Activated CD4-positive, alpha-beta T cell treated with anti-CD3 and anti-CD28 coated beads for 1 hour (primary cell): ENCODE results near the gene CCSAP.
"Not testable (repeated sequence)": the region's sequence is repeated elsewhere in the genome, so short reads cannot be mapped to it uniquely, and the experiment has no call there.

Source experiments
- DNase-seq: peaks from one replicate; pipeline ENCODE4 v3.0.0-alpha.2; 2020

CCSAP gene

GRCh38 chr1:229364207-229365065 lies 21.6 kb upstream of the CCSAP start:
- DNase-seq = no peak

DNA sequence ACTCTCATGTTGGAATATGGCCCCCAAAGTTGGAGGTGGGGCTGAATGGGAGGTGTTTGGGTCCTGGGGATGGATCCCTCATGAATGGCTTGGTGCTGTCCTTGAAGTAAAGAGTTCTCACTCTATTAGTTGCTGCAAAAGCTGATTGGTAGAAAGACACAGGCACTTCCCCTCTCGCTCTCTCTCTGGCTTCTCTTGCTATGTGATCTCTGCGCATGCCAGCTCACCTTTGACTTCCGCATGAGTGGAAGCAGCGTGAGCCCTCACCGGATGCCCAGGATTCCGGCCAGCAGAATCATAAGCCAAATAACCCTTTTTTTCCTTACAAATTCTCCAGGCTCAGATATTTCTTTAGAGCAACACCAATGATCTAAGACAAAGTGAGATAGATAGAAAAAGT lies 20.9 kb upstream of the CCSAP start:
- DNase-seq = no peak

GRCh38 chr1:229360420-229360819 lies 17.6 kb upstream of the CCSAP start:
- no peak for DNase-seq

DNA sequence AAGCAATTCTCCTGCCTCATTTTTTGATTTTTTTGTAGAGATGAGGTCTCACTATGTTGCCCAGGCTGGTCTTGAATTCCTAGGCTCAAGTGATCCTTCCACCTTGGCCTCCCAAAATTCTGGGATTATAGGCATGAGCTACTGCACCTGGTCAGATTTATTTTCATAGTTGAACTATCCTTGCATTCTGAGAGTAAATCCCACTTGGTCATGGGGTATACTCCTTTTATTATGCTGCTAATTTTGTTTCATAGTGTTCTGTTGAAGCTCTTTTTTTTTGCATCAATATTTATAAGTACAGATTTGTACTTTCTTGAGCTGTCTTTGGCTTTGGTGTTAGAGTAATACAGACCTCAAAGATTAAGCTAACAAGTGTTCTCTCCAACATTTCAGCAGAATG lies 12.8 kb upstream of the CCSAP start:
- no peak for DNase-seq

- DNase-seq = no peak
Observed at GRCh38 chr1:229354226-229354625, 11.4 kb upstream of the CCSAP start.

DNA sequence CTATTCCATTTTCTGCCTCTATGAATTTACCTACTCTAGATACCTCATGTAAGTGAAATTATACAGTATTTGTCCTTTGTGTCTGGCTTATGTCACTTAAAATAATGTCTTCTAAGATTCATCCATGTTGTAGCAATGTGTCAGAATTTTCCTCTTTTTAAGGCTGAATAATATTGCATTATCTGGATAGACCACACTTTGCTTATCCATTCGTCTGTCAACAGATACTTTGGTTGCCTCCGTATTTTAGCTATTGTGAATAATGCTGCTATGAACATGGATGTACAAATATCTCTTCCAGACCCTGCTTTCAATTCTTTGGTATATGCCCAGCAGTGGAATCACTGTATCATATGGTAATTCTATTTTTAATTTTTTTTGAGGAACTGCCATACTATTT lies 10.1 kb upstream of the CCSAP start:
- no peak for DNase-seq

- no peak for DNase-seq
Observed at GRCh38 chr1:229349463-229350385, 6.9 kb upstream of the CCSAP start.

DNA sequence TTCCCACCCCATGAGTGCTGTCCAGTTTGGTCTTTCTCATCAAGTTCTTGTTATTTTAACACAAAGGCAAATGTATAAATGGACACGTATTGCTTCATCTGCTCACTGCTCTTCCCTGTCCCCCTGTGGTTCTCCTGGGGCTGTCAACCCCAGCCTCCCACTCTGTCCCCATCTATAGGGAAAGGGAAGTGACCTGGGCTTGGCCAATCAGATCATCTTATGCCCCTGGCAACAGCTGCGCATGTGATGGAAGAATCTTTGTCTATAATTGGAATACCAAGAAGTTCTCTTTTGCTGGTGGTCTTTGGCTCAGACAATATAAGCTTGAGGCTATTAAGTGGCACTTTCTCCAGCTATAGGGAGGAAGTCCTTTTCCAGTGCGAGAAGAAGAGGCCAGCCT lies 4.7 kb upstream of the CCSAP start:
- DNase-seq = no peak

DNA sequence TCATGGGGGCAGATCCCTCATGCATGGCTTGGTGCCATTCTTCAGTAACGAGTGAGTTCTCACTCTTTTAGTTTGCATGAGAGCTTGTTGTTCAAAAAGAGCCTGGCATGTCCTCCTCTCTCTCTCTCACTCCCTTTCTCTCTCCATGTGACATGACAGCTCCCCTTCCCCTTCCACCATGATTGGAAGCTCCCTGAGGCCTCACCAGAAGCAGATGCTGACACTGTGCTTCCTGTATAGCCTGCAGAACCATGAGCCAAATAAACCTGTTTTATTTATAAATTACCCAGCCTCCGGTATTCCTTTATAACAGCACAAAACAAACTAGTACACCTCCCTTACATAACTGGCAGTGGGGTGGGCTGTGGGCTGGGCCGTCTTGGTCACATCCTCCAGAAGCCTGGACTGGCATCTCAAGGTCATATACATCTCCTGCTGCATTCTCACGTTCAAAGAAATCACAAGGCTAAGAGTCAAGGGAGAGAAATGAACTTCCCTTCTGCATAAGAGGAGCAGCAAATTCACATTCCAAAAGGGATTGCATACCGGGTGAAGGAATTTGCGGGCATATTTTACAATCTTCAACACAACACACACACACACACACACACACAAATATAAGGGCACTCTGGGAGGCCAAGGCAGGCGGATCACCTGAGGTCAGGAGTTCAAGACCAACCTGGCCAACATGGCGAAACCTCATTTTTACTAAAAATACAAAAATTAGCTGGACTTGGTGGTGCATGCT lies 2.3 kb upstream of the CCSAP start:
- no peak for DNase-seq

DNA sequence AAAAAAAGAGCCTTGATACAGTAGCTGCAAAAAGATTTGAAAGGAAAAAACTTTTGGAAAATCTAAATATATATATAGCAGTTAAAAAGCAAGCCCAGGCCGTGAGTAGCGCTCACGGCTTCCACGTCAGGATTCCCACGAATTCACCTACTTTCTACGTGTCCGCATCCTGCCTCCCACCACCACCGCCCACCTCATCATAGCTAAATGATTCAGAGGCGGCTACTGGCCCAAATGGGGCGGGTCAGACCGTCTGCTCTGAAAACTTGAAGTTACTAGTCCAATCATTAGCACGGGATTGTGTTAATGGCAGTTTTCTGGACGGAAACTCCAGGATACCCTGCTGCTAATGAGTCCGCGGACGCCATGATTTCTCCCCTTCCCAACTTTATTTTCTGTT lies 1.3 kb upstream of the CCSAP start:
- no peak for DNase-seq

DNA sequence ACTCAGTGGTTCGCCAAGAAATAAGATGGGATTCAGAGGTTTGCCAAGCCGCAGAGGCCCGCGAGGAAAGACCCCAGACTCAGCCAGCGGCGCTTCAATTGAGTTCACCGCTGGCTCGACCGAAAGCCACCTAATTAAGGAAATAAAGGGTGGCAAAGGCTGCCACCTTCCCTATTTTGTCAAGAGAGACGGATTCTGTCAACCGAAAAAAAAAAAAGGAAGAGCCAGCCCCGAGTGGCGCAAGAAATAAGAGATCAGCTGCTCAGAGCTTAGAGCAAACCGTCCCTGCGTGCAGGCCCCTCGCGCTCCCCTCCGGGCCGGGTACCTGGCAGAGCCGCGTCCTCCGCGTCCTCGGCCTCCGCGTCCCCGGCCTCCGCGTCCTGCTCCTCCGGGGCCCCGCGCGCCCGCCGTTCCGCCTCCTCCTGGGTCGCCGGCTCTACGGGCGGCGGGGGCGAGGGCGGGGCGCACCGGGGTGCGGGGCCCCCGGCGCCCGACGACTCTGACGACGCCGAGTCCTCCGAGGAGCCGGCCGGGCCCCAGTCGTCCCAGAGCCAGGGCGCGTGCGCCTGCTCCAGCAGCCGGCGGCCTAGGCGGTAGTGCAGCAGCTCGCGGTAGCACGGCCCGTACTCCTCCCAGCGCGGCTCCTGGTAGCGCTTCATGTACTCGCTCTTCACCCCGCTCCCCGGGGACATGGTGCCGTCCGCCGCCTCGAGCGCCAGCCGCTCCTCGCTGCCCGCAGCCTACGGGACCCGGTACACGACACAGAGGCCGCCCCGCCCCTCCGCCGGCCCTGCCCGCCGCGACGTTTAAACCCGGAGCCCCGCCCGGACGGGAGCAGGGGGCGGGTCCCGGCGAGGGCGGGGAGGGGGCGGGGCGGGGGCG lies 832 bp downstream of the CCSAP start:
- peak; percentile 72 for DNase-seq

- DNase-seq = no peak
Observed at GRCh38 chr1:229340496-229340895, 2.4 kb downstream of the CCSAP start.

GRCh38 chr1:229339520-229339919 lies 3.3 kb downstream of the CCSAP start:
- DNase-seq = no peak

DNA sequence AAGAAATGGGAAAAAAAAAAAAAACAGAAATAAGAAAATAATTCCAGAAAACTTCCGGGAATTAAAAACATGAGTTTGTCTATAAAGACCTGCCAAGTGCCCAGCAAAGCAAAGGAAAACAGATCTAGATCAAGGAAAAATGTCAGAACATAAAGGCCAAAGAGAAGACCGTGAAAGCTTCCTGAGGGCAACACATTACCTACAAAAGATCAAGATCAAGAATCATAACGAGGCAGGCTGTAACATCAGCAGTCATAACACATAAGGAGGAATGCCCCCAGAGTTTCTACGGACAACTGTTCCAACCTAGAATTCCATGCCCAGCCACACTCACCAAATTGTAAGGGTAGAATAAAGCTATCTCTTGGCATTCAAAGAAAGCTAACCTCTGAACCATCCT lies 3.8 kb downstream of the CCSAP start:
- no peak for DNase-seq

DNA sequence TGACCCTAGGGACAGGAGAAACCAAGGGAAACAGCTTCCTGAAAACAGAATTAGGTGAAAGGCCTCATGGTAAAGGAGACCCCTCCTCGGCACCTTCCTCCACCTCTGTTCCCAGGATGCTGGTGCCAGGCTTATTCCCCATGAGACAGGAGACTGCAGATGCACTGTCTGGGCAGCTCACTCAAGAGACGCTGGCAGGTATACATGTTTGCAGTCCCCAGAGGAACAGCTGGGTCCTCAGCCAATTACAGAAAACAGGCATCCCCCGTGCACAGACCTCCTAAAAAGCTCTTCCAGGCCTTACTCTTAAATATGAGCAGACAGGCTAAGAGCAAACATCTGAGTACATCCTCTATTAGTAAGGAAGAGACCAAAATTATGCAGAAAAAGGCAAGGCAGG lies 6.5 kb downstream of the CCSAP start:
- DNase-seq = no peak

GRCh38 chr1:229334716-229335115 lies 8.1 kb downstream of the CCSAP start:
- no peak for DNase-seq

DNA sequence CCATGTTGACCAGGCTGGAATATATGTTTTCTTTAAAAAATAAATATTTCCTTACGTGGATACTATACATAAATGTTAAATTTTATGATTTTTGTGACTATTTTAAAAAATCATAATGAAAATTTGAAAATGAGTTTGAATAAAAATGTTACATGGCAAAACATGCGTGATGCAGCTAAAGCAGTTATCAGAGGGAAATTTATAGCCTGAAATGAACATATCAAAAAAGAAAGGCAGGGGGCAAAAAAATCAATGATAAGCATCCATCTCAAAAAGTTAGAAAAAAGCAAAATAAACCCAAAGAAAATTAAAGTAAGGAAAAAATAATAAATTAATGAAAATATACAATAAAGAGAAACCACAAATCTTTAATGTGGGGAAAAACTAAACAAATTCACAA lies 8.6 kb downstream of the CCSAP start:
- DNase-seq = no peak

- DNase-seq = no peak
Observed at GRCh38 chr1:229328598-229329362, 14.1 kb downstream of the CCSAP start.

DNA sequence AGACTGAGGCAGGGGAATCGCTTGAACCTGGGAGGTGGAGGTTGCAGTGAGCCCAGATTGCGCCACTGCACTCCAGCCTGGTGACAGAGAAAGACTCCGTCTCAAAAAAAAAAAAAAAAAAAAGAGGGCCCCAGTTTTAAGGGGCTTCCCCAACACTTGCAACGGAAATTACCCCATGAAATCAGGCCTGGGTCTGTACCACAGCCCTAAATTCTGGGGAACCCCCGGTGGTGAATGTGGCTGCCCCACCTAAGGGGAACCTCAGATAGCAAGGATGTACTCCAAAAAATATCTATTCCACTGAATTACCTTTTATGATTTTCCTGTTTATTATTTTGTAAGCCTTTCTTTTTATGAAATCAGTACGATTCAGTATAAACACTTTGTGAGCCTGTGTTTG lies 15.1 kb downstream of the CCSAP start:
- DNase-seq = not testable (repeated sequence)

DNA sequence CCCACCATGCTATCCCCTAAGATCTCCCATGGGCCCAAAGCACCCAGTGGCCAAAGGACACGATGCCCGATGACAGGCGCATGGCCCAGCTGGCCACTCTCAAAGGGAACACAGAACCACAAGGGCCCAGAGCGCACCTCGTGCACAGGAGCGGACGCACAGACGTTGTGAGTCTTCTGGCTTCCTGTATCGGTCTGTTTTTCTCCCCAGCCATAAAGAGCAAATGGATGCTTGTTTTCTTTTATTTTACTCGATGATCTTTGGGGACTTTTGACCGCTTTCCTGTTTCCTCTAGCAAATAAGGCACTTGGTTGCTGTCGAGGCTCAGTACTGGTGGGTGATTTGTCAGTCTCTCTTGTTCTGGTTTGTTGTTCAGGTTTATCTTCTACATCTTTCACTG lies 16.2 kb downstream of the CCSAP start:
- DNase-seq = no peak

DNA sequence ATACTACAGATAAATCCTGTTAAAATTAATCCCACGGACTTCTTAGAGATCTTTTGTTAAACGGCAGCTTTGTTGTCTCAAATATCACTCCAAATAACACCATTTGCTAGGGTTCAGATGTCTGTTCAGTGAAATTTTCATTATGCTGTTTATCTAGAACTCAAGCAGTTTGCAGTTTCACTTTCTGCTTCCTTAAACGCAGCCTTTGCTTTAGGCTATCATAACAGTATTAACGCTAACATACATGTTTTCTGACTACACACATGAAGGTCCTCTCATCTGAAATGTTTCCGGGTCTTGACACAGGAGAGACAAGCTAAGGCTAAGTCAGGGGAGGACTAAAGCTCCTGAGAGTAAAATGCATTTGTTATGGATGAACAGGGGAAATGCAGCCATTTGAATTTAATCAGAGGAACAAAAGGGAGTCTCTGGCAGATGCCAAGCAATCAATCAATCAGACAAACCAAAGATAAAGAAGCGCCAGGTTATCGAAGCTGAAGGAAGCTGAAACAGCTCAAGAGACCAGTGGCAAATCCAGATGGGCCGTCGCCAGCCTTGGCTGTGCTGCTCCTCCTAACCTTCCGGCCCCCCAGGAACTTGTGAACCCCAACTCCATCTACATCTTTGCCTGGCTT lies 16.9 kb downstream of the CCSAP start:
- no peak for DNase-seq
